Neural cell (in vitro differentiated cells): ENCODE data around the gene ZDHHC1.

Experiments
- EZH2 ChIP-seq: fragments of 200-600, 300-800 bp; shearing (Covaris generic), sonication (generic); IDR thresholded peaks from 2 replicates; pipeline ENCODE4 v1.6.1; 2014; ENCODE audit warnings: antibody characterized with exemption, low read length, borderline replicate concordance, mild to moderate bottlenecking; ENCODE audit not compliant: insufficient read depth, poor library complexity, severe bottlenecking
- POLR2AphosphoS5 ChIP-seq: IDR thresholded peaks from 2 replicates; pipeline ENCODE4 v1.6.1; 2012
- TAF1 ChIP-seq: IDR thresholded peaks from 2 replicates; pipeline ENCODE4 v1.6.1; 2012; ENCODE audit warnings: low read depth

DNA sequence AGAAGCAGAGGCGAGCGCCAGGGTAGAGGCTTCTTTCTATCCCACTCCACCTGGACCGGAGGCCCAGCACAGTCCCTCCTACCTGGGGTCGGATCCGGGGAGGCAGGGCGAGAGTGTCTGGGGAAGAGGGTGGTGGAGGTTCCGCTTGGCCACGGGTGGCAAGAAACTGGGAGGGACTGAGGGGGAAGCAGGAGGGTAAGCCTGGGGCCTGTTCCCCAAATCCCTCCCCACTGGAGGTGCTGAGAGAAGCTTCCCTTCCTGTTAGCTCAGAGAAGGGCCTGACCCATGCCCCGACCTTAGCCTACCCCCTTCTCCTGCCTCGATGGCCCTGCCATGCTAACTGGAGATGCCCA lies 21.2 kb downstream of the ZDHHC1 start:
- no peak for TF ChIP-seq TAF1
- no peak for TF ChIP-seq POLR2AphosphoS5
- TF ChIP-seq EZH2 = no peak
